NCI-H187 (cell line): Measurements from ENCODE around the gene AGMAT.

Experiments
- DNase-seq, 2 experiments: peaks; one replicate each; lab custom pipeline; 2025; lab: John Stamatoyannopoulos, UW

AGMAT gene

DNA sequence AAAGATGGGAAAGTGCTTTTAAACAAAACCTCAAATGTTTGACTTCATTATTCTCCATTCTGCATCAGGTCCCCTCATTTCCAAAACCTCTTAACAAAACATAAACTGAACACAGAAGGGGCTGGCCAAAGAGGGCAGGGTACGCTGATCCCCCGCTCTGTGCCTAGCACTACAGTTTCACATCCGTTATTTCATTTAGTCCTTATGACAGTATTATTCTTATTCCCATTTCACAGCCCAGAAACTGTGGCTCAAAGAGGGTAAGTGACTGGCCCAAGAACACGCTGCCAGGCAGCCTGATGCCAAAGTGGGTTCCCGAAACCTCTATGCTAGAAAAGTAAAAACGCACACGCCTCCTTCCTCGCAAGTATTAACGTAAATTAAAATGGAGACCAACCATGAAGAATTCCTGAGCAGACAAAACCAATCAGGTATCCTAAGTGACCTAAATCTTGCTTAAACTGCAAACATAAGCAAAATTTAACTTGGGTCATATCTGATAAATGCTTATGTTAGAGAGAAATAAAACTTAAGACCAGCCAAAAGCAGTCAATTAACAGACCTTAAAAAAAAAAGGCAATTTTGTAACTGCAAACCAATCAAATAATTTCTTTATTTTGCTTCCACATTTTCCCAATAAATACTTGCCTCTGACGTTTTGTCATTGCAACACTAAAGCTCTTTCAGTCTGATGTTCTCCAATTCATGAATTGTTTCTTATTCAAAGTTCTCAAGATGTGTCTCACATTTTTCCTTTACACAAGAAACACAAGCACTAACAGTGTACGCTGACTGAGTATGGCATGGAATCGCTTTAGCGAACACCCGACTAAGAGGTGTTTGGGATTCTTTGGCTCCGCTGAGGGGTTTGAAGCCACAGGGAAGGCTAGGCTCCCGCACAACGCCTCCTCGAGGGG lies 61.5 kb downstream of the AGMAT start:
- no peak for DNase-seq

DNA sequence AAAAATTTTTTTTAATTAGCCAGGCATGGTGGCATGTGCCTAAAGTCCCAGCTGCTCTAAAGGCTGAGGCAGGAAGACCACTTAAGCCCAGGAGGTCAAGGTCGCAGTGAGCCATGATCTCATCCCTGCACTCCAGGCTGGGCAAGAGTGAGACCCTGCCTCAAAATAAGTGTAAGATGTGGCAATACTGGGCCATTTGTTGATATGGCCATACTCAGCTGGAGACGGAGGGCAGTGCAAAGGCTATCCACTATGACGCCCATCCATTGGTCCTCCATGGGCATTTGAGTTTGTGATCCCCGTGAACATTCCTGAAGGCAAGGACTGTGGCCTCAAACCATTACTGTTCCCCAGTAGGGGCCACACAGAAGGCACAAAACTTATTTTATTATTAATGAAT lies 62.3 kb downstream of the AGMAT start:
- no peak for DNase-seq
